Endodermal cell (in vitro differentiated cells): ENCODE measurements around the gene SHANK1. TPM values are rescaled to one million over a fixed set of nuclear protein-coding genes. Genes with fewer than 3 reads are reported as not detected.
"Not testable (repeated sequence)": the region's sequence is repeated elsewhere in the genome, so short reads cannot be mapped to it uniquely, and the experiment has no call there.

ENCODE experiments used
- DNase-seq: peaks from one replicate; pipeline ENCODE4 v3.0.0-alpha.2; 2017
- H3K27ac ChIP-seq: 2 replicates; pipeline ENCODE4 v1.5.1; 2013; ENCODE audit warnings: mild to moderate bottlenecking, low read depth, low read length, moderate library complexity
- H3K27me3 ChIP-seq: 2 replicates; pipeline ENCODE4 v1.6.1; 2013; ENCODE audit warnings: mild to moderate bottlenecking, low read length, moderate library complexity; ENCODE audit not compliant: insufficient read depth, control insufficient read depth, poor library complexity, severe bottlenecking
- H3K36me3 ChIP-seq: 2 replicates; pipeline ENCODE4 v1.7.0; 2013; ENCODE audit warnings: mild to moderate bottlenecking, low read length, moderate library complexity; ENCODE audit not compliant: control insufficient read depth, insufficient read depth
- H3K4me1 ChIP-seq: one replicate; pipeline ENCODE4 v1.7.0; 2013; ENCODE audit warnings: low read length; ENCODE audit not compliant: control insufficient read depth, insufficient read depth
- H3K4me3 ChIP-seq: 2 replicates; pipeline ENCODE4 v1.5.1; 2013; ENCODE audit warnings: mild to moderate bottlenecking, low read length, moderate library complexity
- H3K9ac ChIP-seq: 2 replicates; pipeline ENCODE4 v1.6.1; 2013; ENCODE audit warnings: mild to moderate bottlenecking, low read length, moderate library complexity; ENCODE audit not compliant: poor library complexity, severe bottlenecking; ENCODE audit errors: extremely low read depth
- H3K9me3 ChIP-seq: 2 replicates; pipeline ENCODE4 v1.6.1; 2013; ENCODE audit warnings: mild to moderate bottlenecking, low read length, moderate library complexity; ENCODE audit not compliant: control insufficient read depth
- H3K27ac Mint-ChIP-seq: 2 replicates; pipeline ENCODE4 v1.8.0; 2020; ENCODE audit warnings: mixed read lengths
- H3K27me3 Mint-ChIP-seq: 2 replicates; pipeline ENCODE4 v1.8.0; 2021; ENCODE audit warnings: mild to moderate bottlenecking, mixed read lengths; ENCODE audit not compliant: insufficient read depth
- H3K36me3 Mint-ChIP-seq: 2 replicates; pipeline ENCODE4 v1.8.0; 2020; ENCODE audit warnings: low read depth, mixed read lengths
- H3K4me1 Mint-ChIP-seq: 2 replicates; pipeline ENCODE4 v1.8.0; 2020; ENCODE audit warnings: mixed read lengths
- H3K4me3 Mint-ChIP-seq: 2 replicates; pipeline ENCODE4 v1.8.0; 2020; ENCODE audit warnings: mild to moderate bottlenecking, moderate library complexity, mixed read lengths
- H3K9me3 Mint-ChIP-seq: 2 replicates; pipeline ENCODE4 v1.8.0; 2020; ENCODE audit warnings: mild to moderate bottlenecking, mixed read lengths
- CTCF ChIP-seq: fragments of 200-600 bp; sonication (generic); conservative IDR thresholded peaks from 2 replicates; pipeline ENCODE4 v1.5.0; 2021; ENCODE audit warnings: antibody characterized with exemption, mild to moderate bottlenecking
- WGBS, 2 experiments: methylation state at CpG; one replicate each; pipeline versions ENCODE4 v1.1.5 to v1.1.7; 2013; ENCODE audit warnings: missing lambda C conversion rate in 2 of 2, mixed read lengths in 1 of 2; ENCODE audit not compliant: insufficient coverage in 1 of 2, insufficient read length in 1 of 2; 5-methylcytosine and 5-hydroxymethylcytosine counted together
- long read RNA-seq, 4 experiments: library from polyadenylated mRNA in 2 of 4; library from RNA in 1 of 4; library from capped mRNA in 1 of 4; stranded (forward) in 3 of 4; unstranded in 1 of 4; transcript quantifications; one replicate each; pipeline ENCODE4 v2.0.0, GENCODE V29; 2020 to 2021; ENCODE audit warnings: inconsistent platforms in 1 of 4
- polyA plus RNA-seq, 2 experiments: library from polyadenylated mRNA; stranded (reverse); fragments of 50-300 nt; gene quantifications; one replicate each; pipeline ENCODE4 v1.2.3, GENCODE V29; 2013
- total RNA-seq, 2 donors: library from RNA; stranded (reverse); fragmentation: NEBNext Ultra II Directional in 1 of 2; extraction: Animal tissue kit (Norgen Biotek cat#: 25700) in 1 of 2; gene quantifications; 2 replicates in 1 of 2; 3 replicates in 1 of 2; pipeline ENCODE4 v1.2.1, GENCODE V29; 2021

SHANK1 gene
- 1 to 10 TPM; 1.6 to 1.9 TPM for total RNA-seq
- 11.3 TPM for polyA plus RNA-seq (2013, experiment 1 of 2)
- 9.8 TPM for polyA plus RNA-seq (2013, experiment 2 of 2)
- long read RNA-seq, experiment 1, result 0 reads
- long read RNA-seq, experiment 2, partial matches to known transcripts, result 0 of 1 reads
- long read RNA-seq, experiment 2, other reads (novel, unspliced or antisense), result 1 of 1 reads
- long read RNA-seq, experiment 3, result 0 reads
- long read RNA-seq, experiment 4, result 0 reads

GRCh38 chr19:50719566-50719965 lies at the start of gene SHANK1:
TSS of gene SHANK1 (minus strand) at chr19:50719802. CDS start at chr19:50716919, 2,883 bp downstream.
- Histone ChIP-seq H3K9me3 (no peaks in the 10 kb centered on the region), H3K9ac (no peak within 1 kb of the TSS), H3K4me1 (no peaks in the 10 kb centered on the region), H3K36me3 (no peaks in the 10 kb centered on the region), H3K27me3 (peaks cover 18% of the 10 kb centered on the region), H3K4me3 (no peak within 1 kb of the TSS), H3K27ac (no peak within 1 kb of the TSS)
- no peak for TF ChIP-seq CTCF
- Mint-ChIP-seq H3K4me1 (peaks cover 7% of the 10 kb centered on the region), H3K27me3 (peaks cover 85% of the 10 kb centered on the region), H3K9me3 (no peaks in the 10 kb centered on the region), H3K36me3 (no peaks in the 10 kb centered on the region), H3K4me3 (peak within 1 kb of the TSS; percentile 50), H3K27ac (no peak within 1 kb of the TSS)
- peak; percentile 80 for DNase-seq
- 30 to 42% methylated on average over 14 to 33 of the region's 47 CpGs for WGBS, 2 experiments

- Mint-ChIP-seq H3K4me3 (no peak overlapping the region), H3K27ac (no peak overlapping the region), H3K4me1 (no peaks in the 10 kb centered on the region), H3K36me3 (no peaks in the 10 kb centered on the region), H3K9me3 (peaks cover 4% of the 10 kb centered on the region), H3K27me3 (peaks cover 33% of the 10 kb centered on the region)
- no peak for DNase-seq
- Histone ChIP-seq H3K27me3 (no peaks in the 10 kb centered on the region), H3K36me3 (no peaks in the 10 kb centered on the region), H3K9ac (no peak overlapping the region), H3K27ac (no peak overlapping the region), H3K4me3 (no peak overlapping the region), H3K9me3 (peaks cover 10% of the 10 kb centered on the region), H3K4me1 (no peaks in the 10 kb centered on the region)
- TF ChIP-seq CTCF, result no peak
- WGBS, 2 experiments, result 83 to 86% methylated on average over 4 to 5 of the region's 5 CpGs
These were observed 48.7 kb upstream of the SHANK1 start for GRCh38 chr19:50768277-50768676.

GRCh38 chr19:50767263-50767662 lies 47.7 kb upstream of the SHANK1 start:
- not testable (repeated sequence) for H3K4me3 ChIP-seq, H3K27ac ChIP-seq, H3K27me3 ChIP-seq, H3K9me3 Mint-ChIP-seq, H3K9ac ChIP-seq, H3K27ac Mint-ChIP-seq, H3K36me3 Mint-ChIP-seq, H3K4me3 Mint-ChIP-seq, H3K4me1 ChIP-seq, H3K9me3 ChIP-seq, H3K4me1 Mint-ChIP-seq, H3K36me3 ChIP-seq
- 22 to 53% methylated on average over 3 to 5 of the region's 5 CpGs for WGBS, 2 experiments
- peaks cover 29% of the 10 kb centered on the region for H3K27me3 Mint-ChIP-seq
- peak; percentile 73 for DNase-seq

- H3K27me3 ChIP-seq, H3K36me3 ChIP-seq, H3K4me3 ChIP-seq, H3K9me3 Mint-ChIP-seq, H3K36me3 Mint-ChIP-seq, DNase-seq, H3K4me3 Mint-ChIP-seq, H3K9ac ChIP-seq, H3K27ac Mint-ChIP-seq, H3K4me1 ChIP-seq, H3K4me1 Mint-ChIP-seq, H3K27ac ChIP-seq, H3K9me3 ChIP-seq: not testable (repeated sequence)
- 81 to 88% methylated on average over 5 to 10 of the region's 12 CpGs for WGBS, 2 experiments
- H3K27me3 Mint-ChIP-seq, result peaks cover 29% of the 10 kb centered on the region
These were observed 47.1 kb upstream of the SHANK1 start for GRCh38 chr19:50766746-50767145.
